Fibroblast of the aortic adventitia (primary cell): ENCODE data around the gene ATP6V0E1. TPM values are rescaled to one million over a fixed set of nuclear protein-coding genes. Genes with fewer than 3 reads are reported as not detected.
"Not testable (repeated sequence)": the region's sequence is repeated elsewhere in the genome, so short reads cannot be mapped to it uniquely, and the experiment has no call there.

Source experiments
- DNase-seq: peaks from one replicate; pipeline ENCODE4 v3.0.0-alpha.2; 2010; ENCODE audit warnings: low read depth
- H3K4me3 ChIP-seq: 2 replicates; pipeline ENCODE4 v1.5.1; 2011; ENCODE audit warnings: low read depth, mild to moderate bottlenecking, control low read depth, low read length, moderate library complexity
- total RNA-seq: library from RNA; depleted of rRNA; stranded (reverse); fragments of >200 nt; gene quantifications from 2 replicates; pipeline ENCODE4 v1.2.3, GENCODE V29; 2012; ENCODE audit warnings: low replicate concordance
- TF ChIP-seq, protein P1 (sequence below): IDR thresholded peaks from 2 replicates; pipeline ENCODE4 v1.5.1; 2011; ENCODE audit warnings: mild to moderate bottlenecking, low read length, control low read depth, inconsistent platforms; ENCODE audit not compliant: insufficient read depth

The ATP6V0E1 gene
- total RNA-seq, 1 donor, result 229 TPM

DNA sequence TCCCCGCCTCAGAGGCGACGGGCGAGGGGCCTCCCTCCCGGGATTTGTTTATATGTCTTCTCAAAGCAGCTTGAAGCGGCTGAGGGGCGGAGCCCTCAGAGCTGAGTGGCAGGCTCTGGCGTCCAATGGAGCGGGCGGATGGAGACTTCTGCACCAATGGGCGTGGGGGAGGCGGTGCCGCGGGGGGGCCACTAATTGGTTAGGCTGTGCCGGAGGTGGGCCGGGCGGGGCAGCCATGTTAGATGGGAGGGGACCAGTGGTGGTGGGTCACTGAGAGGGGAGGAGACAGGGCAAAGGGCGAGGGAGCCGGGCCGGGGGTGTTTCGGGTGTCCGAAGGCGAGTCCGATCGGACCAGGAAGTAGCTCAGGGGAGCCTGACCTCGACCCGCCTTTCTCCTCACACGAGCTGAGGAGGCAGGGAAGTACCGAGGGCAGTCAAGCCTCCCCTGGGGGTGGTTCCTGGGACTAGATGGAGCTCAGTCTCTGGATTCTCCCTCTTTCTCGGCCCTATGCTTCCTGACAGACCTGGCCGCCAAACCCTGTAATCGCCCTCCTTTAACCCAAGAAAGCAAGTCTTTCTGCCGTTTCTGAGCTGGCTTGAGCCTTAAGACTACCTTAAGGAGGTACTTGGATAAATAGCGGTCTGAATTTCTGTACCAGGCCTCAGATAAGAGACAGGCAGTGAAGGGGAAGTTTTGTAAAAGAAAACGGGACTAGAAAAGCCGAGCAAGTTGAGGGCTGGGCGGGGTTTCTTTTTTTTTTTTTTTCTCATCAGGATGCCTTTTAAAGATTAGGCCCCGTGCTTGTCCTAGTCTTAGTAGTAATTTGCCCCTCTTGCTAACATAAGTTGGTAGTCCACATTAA, 73.7 kb downstream of the ATP6V0E1 start:
- TF ChIP-seq, protein P1, sequence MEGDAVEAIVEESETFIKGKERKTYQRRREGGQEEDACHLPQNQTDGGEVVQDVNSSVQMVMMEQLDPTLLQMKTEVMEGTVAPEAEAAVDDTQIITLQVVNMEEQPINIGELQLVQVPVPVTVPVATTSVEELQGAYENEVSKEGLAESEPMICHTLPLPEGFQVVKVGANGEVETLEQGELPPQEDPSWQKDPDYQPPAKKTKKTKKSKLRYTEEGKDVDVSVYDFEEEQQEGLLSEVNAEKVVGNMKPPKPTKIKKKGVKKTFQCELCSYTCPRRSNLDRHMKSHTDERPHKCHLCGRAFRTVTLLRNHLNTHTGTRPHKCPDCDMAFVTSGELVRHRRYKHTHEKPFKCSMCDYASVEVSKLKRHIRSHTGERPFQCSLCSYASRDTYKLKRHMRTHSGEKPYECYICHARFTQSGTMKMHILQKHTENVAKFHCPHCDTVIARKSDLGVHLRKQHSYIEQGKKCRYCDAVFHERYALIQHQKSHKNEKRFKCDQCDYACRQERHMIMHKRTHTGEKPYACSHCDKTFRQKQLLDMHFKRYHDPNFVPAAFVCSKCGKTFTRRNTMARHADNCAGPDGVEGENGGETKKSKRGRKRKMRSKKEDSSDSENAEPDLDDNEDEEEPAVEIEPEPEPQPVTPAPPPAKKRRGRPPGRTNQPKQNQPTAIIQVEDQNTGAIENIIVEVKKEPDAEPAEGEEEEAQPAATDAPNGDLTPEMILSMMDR, result peak; percentile 45
- peak; percentile 98 for DNase-seq
- H3K4me3 ChIP-seq, result peak overlapping the region; percentile 91

DNA sequence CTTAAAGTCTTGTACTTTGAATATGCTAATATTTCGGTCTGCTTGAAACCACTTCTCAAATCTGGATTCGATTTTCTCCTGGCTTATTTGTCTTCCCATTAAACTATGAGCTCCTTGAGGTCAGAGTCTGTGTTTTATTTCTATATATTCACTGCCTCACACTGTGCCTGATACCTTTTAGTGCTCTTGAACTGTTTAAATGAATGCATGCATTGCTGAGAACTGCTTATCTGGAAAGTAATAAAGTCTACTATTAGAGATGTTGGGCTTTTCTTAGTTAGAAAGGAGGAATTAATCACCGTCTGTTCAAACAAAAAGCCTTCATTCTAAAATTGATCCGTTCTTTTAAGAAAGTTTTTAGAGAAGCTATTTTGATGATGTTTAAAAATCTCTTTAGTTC, 78.6 kb downstream of the ATP6V0E1 start:
- DNase-seq, result no peak
- H3K4me3 ChIP-seq, result no peak overlapping the region
- TF ChIP-seq, protein P1, result no peak

DNA sequence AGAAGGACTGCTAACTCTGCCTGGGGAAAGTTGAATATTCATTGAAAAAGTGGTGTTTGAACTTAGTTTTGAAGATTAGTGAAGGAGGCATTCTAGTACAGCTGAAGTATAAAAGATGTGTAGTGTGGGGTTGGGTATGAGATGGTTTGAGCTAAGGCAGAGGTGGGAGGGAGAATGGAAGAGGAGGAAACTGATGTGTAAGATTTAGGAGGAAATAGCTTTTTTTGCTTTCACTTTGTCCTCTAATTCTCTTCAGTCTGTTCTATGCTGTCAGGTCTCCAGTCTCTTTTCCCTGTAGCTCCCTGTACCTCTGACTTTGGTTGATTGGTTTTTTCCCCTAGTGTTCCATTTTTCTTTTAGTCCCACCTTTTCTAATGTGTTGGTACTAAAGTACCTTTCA, 81.6 kb downstream of the ATP6V0E1 start:
- no peak for DNase-seq
- TF ChIP-seq, protein P1, result no peak
- no peak overlapping the region for H3K4me3 ChIP-seq

DNA sequence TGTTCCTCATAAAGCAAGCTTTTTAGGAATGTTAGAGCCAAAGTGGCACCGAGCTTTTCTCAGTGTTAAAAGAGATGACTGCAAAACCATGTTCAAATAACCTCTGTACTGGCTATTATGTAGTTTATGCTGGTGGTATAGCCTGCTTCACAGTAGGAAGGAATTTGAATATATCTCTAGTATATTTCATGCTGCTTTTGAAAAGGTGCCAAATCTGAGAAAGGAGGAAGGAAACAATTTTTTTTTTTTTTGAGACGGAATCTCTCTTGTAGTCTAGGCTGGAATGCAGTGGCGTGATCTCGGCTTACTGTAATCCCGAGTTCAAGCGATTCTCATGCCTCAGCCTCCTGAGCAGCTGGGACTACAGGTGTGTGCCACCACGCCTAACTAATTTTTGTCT, 86.1 kb downstream of the ATP6V0E1 start:
- DNase-seq, result no peak
- TF ChIP-seq, protein P1, result no peak
- no peak overlapping the region for H3K4me3 ChIP-seq

DNA sequence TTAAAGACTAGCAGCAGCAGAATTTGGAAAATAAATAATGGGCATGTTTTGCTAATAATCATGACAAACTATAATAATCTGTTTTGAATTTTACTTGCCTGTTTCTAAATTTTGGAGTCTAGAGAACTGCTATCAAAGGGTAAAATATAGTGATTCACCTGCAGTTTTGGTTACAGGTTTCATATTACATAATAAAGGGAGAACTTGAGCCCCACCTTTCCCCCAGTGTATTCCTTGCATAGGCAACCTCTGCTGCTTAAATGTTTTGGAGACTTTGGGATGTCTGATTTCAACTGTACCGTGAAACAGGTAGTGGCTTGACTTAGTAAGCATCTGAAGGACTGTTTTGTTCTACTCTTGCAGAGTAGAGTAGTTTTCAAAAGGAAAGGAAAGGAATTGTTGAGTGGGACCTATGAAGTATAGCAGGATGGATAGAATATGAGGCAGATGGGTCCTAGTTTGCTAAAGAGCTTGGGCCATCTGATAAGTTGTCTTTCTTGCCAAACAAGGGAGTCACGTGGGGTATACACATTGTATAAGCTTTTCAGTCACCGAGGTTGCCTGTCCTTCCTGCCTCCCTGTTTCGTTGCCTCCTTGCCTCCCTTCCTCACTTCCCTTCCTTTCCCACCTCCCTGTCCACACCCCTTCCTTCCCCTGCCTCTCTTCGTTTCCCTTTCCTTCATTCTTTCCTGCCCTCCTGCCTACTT, 91.7 kb downstream of the ATP6V0E1 start:
- H3K4me3 ChIP-seq, result no peak overlapping the region
- TF ChIP-seq, protein P1, result no peak
- DNase-seq, result no peak

DNA sequence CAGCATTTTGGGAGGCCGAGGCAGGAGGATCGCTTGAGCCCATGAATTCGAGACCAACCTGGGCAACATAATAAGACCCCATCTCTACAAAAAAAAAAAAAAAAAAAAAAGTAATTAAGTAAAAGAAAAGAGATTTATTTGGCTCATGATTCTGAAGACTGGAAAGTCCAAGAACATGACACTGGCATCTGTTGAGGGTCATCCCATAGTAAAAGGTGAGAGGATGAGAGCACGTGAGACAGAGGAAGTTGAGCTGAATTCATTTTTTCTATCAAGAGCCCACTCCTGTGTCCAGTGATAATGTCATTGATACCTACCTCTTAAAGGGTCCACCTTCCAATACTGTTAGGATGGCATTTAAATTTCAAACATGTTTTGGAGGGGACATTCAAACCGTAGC, 92.4 kb downstream of the ATP6V0E1 start:
- TF ChIP-seq, protein P1, result no peak

DNA sequence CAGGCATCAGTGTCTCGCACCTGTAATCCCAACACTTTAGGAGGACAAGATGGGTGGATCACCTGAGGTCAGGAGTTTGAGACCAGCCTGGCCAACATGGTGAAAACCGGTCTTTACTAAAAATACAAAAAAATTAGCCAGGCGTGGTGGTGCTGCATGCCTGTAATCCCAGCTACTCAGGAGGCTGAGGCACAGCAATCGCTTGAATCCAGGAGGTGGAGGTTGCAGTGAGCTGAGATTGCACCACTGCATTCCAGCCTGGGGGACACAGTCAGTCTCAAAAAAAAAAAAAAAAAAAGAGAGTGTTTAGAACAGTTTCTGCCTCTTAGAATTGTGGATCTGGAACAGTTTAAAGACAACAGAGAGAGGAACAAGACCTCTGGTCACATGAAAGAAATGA, 92.9 kb downstream of the ATP6V0E1 start:
- H3K4me3 ChIP-seq, DNase-seq: not testable (repeated sequence)

More for the DNA sequence above, 92.4 kb downstream of the ATP6V0E1 start:
- no peak overlapping the region for H3K4me3 ChIP-seq
- DNase-seq, result no peak
